Measurements from ENCODE around the gene PLPPR2. TPM values are rescaled to one million over a fixed set of nuclear protein-coding genes. Genes with fewer than 3 reads are reported as not detected.
"Not testable (repeated sequence)": the region's sequence is repeated elsewhere in the genome, so short reads cannot be mapped to it uniquely, and the experiment has no call there.

Gene PLPPR2
- total RNA-seq, 1 donor from 2014 or later: 72.3 TPM

GRCh38 chr19:11400798-11401197, 45.6 kb downstream of the PLPPR2 start:
- Mint-ChIP-seq H3K4me3 (ENCODE audit: unreplicated experiment) (no peak overlapping the region), H3K27ac (ENCODE audit: unreplicated experiment) (no peak overlapping the region), H3K27me3 (ENCODE audit: low read depth) (no peaks in the 10 kb centered on the region), H3K9me3 (ENCODE audit: low read depth) (no peaks in the 10 kb centered on the region), H3K4me1 (ENCODE audit: low read depth) (no peaks in the 10 kb centered on the region), H3K36me3 (ENCODE audit: low read depth) (peaks cover 2% of the 10 kb centered on the region)
- no peak for TF ChIP-seq CTCF (IDR thresholded peaks at IDR 0.05)
- no peak for DNase-seq (ENCODE audit: low spot score)

- H3K36me3 Mint-ChIP-seq (ENCODE audit: low read depth): peaks cover 2% of the 10 kb centered on the region
- no peaks in the 10 kb centered on the region for H3K9me3 Mint-ChIP-seq (ENCODE audit: low read depth)
- no peak for DNase-seq (ENCODE audit: low spot score)
- no peak overlapping the region for H3K27ac Mint-ChIP-seq (ENCODE audit: unreplicated experiment)
- no peak overlapping the region for H3K4me3 Mint-ChIP-seq (ENCODE audit: unreplicated experiment)
- H3K27me3 Mint-ChIP-seq (ENCODE audit: low read depth): no peaks in the 10 kb centered on the region
- no peaks in the 10 kb centered on the region for H3K4me1 Mint-ChIP-seq (ENCODE audit: low read depth)
- TF ChIP-seq CTCF (IDR thresholded peaks at IDR 0.05): no peak
Observed at GRCh38 chr19:11401808-11402543, 46.7 kb downstream of the PLPPR2 start.

GRCh38 chr19:11404588-11405222, 49.5 kb downstream of the PLPPR2 start:
- H3K27ac Mint-ChIP-seq (ENCODE audit: unreplicated experiment): no peak overlapping the region

GRCh38 chr19:11405846-11406643, 50.8 kb downstream of the PLPPR2 start:
- no peak overlapping the region for H3K27ac Mint-ChIP-seq (ENCODE audit: unreplicated experiment)
- peak; percentile 61 for TF ChIP-seq CTCF (IDR thresholded peaks at IDR 0.05)
- H3K36me3 Mint-ChIP-seq (ENCODE audit: low read depth): no peaks in the 10 kb centered on the region
- H3K27me3 Mint-ChIP-seq (ENCODE audit: low read depth): no peaks in the 10 kb centered on the region
- H3K4me3 Mint-ChIP-seq (ENCODE audit: unreplicated experiment): no peak overlapping the region
- no peaks in the 10 kb centered on the region for H3K9me3 Mint-ChIP-seq (ENCODE audit: low read depth)
- DNase-seq (ENCODE audit: low spot score): no peak
- peaks cover 4% of the 10 kb centered on the region for H3K4me1 Mint-ChIP-seq (ENCODE audit: low read depth)

More at GRCh38 chr19:11404588-11405222, 49.5 kb downstream of the PLPPR2 start:
- no peaks in the 10 kb centered on the region for H3K4me1 Mint-ChIP-seq (ENCODE audit: low read depth)
- no peaks in the 10 kb centered on the region for H3K27me3 Mint-ChIP-seq (ENCODE audit: low read depth)
- no peak for TF ChIP-seq CTCF (IDR thresholded peaks at IDR 0.05)
- DNase-seq (ENCODE audit: low spot score): no peak
- no peaks in the 10 kb centered on the region for H3K9me3 Mint-ChIP-seq (ENCODE audit: low read depth)
- peaks cover 2% of the 10 kb centered on the region for H3K36me3 Mint-ChIP-seq (ENCODE audit: low read depth)
- no peak overlapping the region for H3K4me3 Mint-ChIP-seq (ENCODE audit: unreplicated experiment)

- not testable (repeated sequence) for H3K9me3 Mint-ChIP-seq (ENCODE audit: low read depth); H3K36me3 Mint-ChIP-seq (ENCODE audit: low read depth); H3K4me1 Mint-ChIP-seq (ENCODE audit: low read depth); DNase-seq (ENCODE audit: low spot score); H3K27me3 Mint-ChIP-seq (ENCODE audit: low read depth); H3K4me3 Mint-ChIP-seq (ENCODE audit: unreplicated experiment); H3K27ac Mint-ChIP-seq (ENCODE audit: unreplicated experiment)
Observed at GRCh38 chr19:11406703-11407236, 51.5 kb downstream of the PLPPR2 start.
